Hepatocyte (in vitro differentiated cells): ENCODE data around the gene JARID2.

Source experiments
- EZH2phosphoT487 ChIP-seq: fragments of 200-600 bp; sonication (generic); IDR thresholded peaks from one replicate; pipeline ENCODE4 v1.6.1; 2018; ENCODE audit warnings: antibody characterized with exemption, mild to moderate bottlenecking, low read depth, moderate library complexity; ENCODE audit not compliant: unreplicated experiment, severe bottlenecking
- TF ChIP-seq, protein P1 (sequence below): fragments of 200-600 bp; sonication (generic); IDR thresholded peaks from 2 replicates; pipeline ENCODE4 v1.5.1; 2016; ENCODE audit warnings: antibody characterized with exemption, mild to moderate bottlenecking; ENCODE audit not compliant: poor library complexity

DNA sequence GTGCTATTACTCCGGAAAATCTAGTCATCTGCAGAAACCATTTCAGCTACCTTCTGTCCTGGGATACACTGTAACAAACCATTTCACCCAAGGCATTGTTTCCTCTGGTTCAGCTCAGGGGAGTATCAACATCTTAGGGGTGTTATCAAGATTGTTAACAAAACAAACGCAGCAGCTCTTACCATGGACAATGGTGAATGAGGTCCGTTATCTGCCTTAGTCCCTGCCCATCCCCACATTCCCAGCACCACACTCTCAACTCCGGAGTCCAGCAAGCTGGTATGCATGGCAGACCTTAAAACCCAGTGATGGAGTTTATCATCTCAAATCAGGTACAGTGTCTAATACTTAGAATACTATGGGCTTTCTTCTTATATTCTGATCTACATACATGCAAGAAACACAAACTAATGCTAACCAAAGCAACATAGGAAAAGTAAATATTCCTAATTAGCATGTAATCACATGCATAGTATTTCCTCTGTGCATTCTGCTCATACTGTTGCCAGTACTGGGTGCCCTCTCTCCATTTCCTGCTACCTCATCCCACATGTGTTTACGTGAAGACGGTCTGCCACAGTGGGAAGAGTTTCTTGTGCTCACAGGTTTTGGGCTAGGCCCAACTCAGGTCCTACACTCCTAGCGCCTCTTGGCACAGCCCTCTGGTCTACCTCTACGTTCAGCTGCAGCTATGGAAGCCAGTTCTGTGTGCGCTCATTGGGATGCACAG, 293.1 kb downstream of the JARID2 start:
- TF ChIP-seq, protein P1, sequence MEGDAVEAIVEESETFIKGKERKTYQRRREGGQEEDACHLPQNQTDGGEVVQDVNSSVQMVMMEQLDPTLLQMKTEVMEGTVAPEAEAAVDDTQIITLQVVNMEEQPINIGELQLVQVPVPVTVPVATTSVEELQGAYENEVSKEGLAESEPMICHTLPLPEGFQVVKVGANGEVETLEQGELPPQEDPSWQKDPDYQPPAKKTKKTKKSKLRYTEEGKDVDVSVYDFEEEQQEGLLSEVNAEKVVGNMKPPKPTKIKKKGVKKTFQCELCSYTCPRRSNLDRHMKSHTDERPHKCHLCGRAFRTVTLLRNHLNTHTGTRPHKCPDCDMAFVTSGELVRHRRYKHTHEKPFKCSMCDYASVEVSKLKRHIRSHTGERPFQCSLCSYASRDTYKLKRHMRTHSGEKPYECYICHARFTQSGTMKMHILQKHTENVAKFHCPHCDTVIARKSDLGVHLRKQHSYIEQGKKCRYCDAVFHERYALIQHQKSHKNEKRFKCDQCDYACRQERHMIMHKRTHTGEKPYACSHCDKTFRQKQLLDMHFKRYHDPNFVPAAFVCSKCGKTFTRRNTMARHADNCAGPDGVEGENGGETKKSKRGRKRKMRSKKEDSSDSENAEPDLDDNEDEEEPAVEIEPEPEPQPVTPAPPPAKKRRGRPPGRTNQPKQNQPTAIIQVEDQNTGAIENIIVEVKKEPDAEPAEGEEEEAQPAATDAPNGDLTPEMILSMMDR, result no peak
- no peak for TF ChIP-seq EZH2phosphoT487
